Omental fat pad (tissue), 4 donors: Measurements from ENCODE around the gene LLGL2. TPM values are rescaled to one million over a fixed set of nuclear protein-coding genes. Genes with fewer than 3 reads are reported as not detected.

Source experiments
- ATAC-seq: fragments of 150-250 bp; one replicate; pipeline ENCODE4 v1.9.1; 2016; ENCODE audit warnings: mild to moderate bottlenecking, moderate library complexity; ENCODE audit not compliant: low FRiP score
- DNase-seq: peaks from one replicate; pipeline ENCODE4 v3.0.0-alpha.2; 2019; ENCODE audit warnings: low spot score
- CTCF ChIP-seq, 3 donors: fragments of 450-650 bp; IDR thresholded peaks; one replicate each; pipeline ENCODE4 v1.5.1; 2016 to 2017; ENCODE audit warnings: antibody characterized with exemption in 3 of 3, mild to moderate bottlenecking in 3 of 3, moderate library complexity in 2 of 3
- total RNA-seq, 4 donors: library from RNA; depleted of rRNA; stranded (reverse); fragments of >200 nt; gene quantifications; one replicate each; pipeline ENCODE4 v1.1.0, GENCODE V29; 2016

The LLGL2 gene
- total RNA-seq, 4 donors from 2014 or later, result 5.4 to 10.4 (median 6.7) TPM

GRCh38 chr17:75514299-75514918, 11.1 kb upstream of the LLGL2 start:
- ATAC-seq, result no peak
- no peak for TF ChIP-seq CTCF (IDR thresholded peaks at IDR 0.05)
- no peak for DNase-seq

- no peak for TF ChIP-seq CTCF (IDR thresholded peaks at IDR 0.05)
- DNase-seq, result no peak
- no peak for ATAC-seq
These were observed 10.5 kb upstream of the LLGL2 start for GRCh38 chr17:75514919-75515495.

- peak; percentile 87 for ATAC-seq
- DNase-seq, result peak; percentile 76
These were observed 9.8 kb upstream of the LLGL2 start, which contains the start of gene CASKIN2 for GRCh38 chr17:75515496-75516254. Gene CASKIN2 (minus strand): TSS chr17:75515537. CDS start chr17:75513804, 1,733 bp downstream.

GRCh38 chr17:75516255-75516618, 9.3 kb upstream of the LLGL2 start, which contains the start of gene TSEN54:
Gene TSEN54 (plus strand): TSS chr17:75516528. CDS start chr17:75516561, 33 bp downstream.
- no peak for TF ChIP-seq CTCF (IDR thresholded peaks at IDR 0.05)
- ATAC-seq, result peak; percentile 82

More at GRCh38 chr17:75515496-75516254, 9.8 kb upstream of the LLGL2 start, which contains the start of gene CASKIN2:
- peak in 2 of 3 donors; percentile 51 to 89 for TF ChIP-seq CTCF (IDR thresholded peaks at IDR 0.05)

GRCh38 chr17:75516619-75517296, 8.7 kb upstream of the LLGL2 start:
- ATAC-seq (no peak), DNase-seq (no peak)
- TF ChIP-seq CTCF (IDR thresholded peaks at IDR 0.05), result no peak

More at GRCh38 chr17:75516255-75516618, 9.3 kb upstream of the LLGL2 start, which contains the start of gene TSEN54:
- DNase-seq, result peak; percentile 59

- ATAC-seq (no peak), DNase-seq (no peak)
These were observed 8.1 kb upstream of the LLGL2 start for GRCh38 chr17:75517297-75517865.

More at GRCh38 chr17:75517297-75517865, 8.1 kb upstream of the LLGL2 start:
- TF ChIP-seq CTCF (IDR thresholded peaks at IDR 0.05), result no peak
